PFSK-1 (cell line): ENCODE results near the gene LRRC8D.

Source experiments
- FOXP2 ChIP-seq: optimal IDR thresholded peaks from 2 replicates; pipeline ENCODE3; 2011; ENCODE audit warnings: borderline replicate concordance, control low read depth, inconsistent platforms; ENCODE audit not compliant: insufficient read depth; ENCODE audit errors: extremely low read length, extremely low read depth
- POLR2AphosphoS5 ChIP-seq: IDR thresholded peaks from 2 replicates; pipeline ENCODE4 v1.6.1; 2012; ENCODE audit warnings: low read depth, mild to moderate bottlenecking, control low read depth, low read length, moderate library complexity
- REST ChIP-seq, 2 experiments: IDR thresholded peaks; 2 replicates each; pipeline versions ENCODE4 v1.6.1 to v1.8.0; 2011 to 2012; ENCODE audit warnings: low read depth in 2 of 2, low read length in 2 of 2, control low read depth in 1 of 2, inconsistent platforms in 1 of 2, mild to moderate bottlenecking in 1 of 2, moderate library complexity in 1 of 2; ENCODE audit not compliant: insufficient read depth in 1 of 2
- SIN3A ChIP-seq: IDR thresholded peaks from 2 replicates; pipeline ENCODE4 v1.6.1; 2012; ENCODE audit warnings: mild to moderate bottlenecking, low read length, moderate library complexity, borderline replicate concordance; ENCODE audit not compliant: insufficient read depth
- TAF1 ChIP-seq: IDR thresholded peaks from 2 replicates; pipeline ENCODE4 v1.6.1; 2012; ENCODE audit warnings: low read length, control low read depth, borderline replicate concordance; ENCODE audit not compliant: insufficient read depth

LRRC8D gene

DNA sequence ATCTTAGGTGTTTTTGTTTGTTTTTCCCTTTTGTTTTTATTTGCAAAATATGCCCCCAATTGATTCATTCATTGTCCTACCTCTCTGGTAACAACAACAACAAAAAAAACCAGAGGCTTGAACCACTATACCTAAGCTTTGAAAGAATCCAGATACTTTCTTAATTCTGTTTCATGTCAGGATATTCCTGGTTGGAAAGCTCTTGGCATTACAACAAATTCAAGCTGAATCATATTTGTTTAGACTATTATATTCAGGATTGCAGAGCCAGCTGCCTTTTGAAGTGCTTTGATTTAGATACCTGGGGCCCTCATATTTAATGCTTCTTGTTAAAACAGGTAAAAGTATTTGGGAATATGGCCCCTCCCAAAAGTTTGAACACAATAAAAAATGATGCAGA lies 151.2 kb downstream of the LRRC8D start:
- TF ChIP-seq SIN3A (no peak), FOXP2 (no peak), TAF1 (no peak)

- TF ChIP-seq FOXP2 (no peak), REST (IDR thresholded peaks at IDR 0.05; ENCODE audit: insufficient read depth in 1 of 2, low read depth in 2 of 2, low read length in 2 of 2) (peak in 1 of 2 experiments; percentile 42; a peak in 1 of 4 replicates)
Observed at GRCh38 chr1:89973471-89974127, 152.8 kb downstream of the LRRC8D start.

DNA sequence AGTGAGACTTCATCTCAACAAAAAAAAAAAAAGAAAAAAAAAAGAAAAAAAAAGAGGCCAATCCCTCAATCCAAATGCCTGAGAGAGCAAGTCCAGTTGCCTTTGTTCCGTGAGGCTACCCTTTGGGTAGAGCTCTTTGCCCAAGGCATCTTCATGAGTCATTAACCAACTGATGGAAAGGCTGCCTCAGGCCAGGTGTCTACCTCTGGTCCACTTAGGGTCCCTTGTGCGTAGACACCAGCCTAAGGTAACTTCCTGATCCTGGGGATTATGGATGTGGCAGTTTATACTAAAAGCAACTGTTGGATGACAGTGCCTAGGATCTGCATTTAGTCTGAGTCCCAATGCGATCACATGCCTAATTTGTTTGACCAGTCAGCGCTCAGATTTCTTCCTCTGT lies 153.4 kb downstream of the LRRC8D start:
- no peak for TF ChIP-seq POLR2AphosphoS5
- no peak for TF ChIP-seq TAF1
- TF ChIP-seq FOXP2: no peak
- no peak for TF ChIP-seq SIN3A
- no peak for TF ChIP-seq REST (IDR thresholded peaks at IDR 0.05; ENCODE audit: insufficient read depth in 1 of 2, low read depth in 2 of 2, low read length in 2 of 2)

GRCh38 chr1:89974696-89975470 lies 154.1 kb downstream of the LRRC8D start:
- TF ChIP-seq SIN3A (no peak), REST (IDR thresholded peaks at IDR 0.05; ENCODE audit: insufficient read depth in 1 of 2, low read depth in 2 of 2, low read length in 2 of 2) (no peak), POLR2AphosphoS5 (no peak), TAF1 (no peak), FOXP2 (no peak)

DNA sequence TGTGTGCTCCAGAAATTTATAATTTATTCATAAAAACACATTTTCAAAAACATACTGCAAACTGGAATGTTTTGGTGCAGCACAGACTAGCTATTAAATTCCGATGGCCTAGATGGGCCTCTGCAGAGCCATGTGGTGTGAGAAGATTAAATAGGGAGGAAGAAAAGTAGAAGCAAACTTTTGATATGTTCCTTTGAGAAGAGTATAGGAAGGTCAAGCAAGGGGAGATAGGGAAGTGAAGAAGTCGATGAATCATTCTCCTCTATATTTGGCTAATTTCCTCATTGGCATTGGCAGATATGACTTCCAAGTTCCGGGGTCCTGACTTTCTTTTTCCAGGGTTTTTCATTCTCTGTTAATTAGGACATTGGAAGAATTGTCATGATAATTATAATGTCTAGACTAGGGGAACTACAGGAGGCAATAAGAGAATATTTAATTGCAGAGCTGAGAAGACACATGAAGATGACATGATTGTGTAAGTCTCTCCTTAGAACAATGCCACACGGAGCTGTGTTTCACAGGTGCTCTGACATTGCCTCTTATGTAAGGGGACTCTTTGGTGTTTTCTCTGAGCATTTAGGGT lies 154.8 kb downstream of the LRRC8D start:
- no peak for TF ChIP-seq FOXP2
- no peak for TF ChIP-seq REST (IDR thresholded peaks at IDR 0.05; ENCODE audit: insufficient read depth in 1 of 2, low read depth in 2 of 2, low read length in 2 of 2)
- TF ChIP-seq SIN3A: 0 out of 2 replicates have a peak, but pooled peaks have one; percentile 4
